Dendritic cell treated with granulocyte-macrophage colony-stimulating factor and Interleukin-4, amounts not matched to agents 40 ng/mL and 50 ng/mL, for 4 days (primary cell): ENCODE measurements around the gene UBTF.

Source experiments
- H3K27ac Mint-ChIP-seq: one replicate; pipeline ENCODE4 v1.8.0; 2022; ENCODE audit warnings: mild to moderate bottlenecking, mixed read lengths
- H3K27me3 Mint-ChIP-seq: one replicate; pipeline ENCODE4 v1.8.0; 2022; ENCODE audit warnings: mild to moderate bottlenecking, mixed read lengths
- H3K36me3 Mint-ChIP-seq: one replicate; pipeline ENCODE4 v1.8.0; 2022; ENCODE audit warnings: low read depth, mixed read lengths
- H3K4me1 Mint-ChIP-seq: one replicate; pipeline ENCODE4 v1.8.0; 2022; ENCODE audit warnings: low read depth, mixed read lengths
- H3K4me3 Mint-ChIP-seq: one replicate; pipeline ENCODE4 v1.8.0; 2022; ENCODE audit warnings: mild to moderate bottlenecking, moderate library complexity, mixed read lengths
- H3K9me3 Mint-ChIP-seq: one replicate; pipeline ENCODE4 v1.8.0; 2022; ENCODE audit warnings: mixed read lengths
- intact Hi-C: fragments of 100-400 bp; cut with micrococcal nuclease; formaldehyde crosslinking; loops from one replicate; pipeline ENCODE4 v1.15.0; 2022

Gene UBTF

DNA sequence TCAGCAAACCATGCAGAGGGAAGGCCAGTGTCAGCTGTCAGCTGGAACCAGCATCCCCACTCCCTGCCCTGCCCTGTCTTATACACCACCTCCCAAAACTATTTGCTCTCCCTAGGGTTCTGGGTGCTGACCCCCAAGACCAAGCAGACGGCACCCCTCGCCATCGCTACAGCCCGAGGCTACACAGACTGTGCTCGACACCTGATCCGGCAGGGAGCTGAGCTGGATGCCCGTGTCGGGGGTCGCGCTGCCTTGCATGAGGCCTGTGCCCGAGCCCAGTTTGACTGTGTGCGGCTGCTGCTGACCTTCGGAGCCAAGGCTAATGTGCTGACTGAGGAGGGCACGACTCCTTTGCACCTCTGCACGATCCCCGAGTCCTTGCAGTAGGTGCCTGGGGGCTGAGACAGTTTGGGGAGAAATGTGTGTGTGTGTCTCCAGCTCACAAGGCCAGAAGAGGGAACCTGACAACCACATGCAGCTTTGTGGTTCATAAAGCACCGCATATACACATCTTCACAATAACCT, 47.5 kb downstream of the UBTF start:
- intact Hi-C loops = no loop called here
- peaks cover 5% of the 10 kb centered on the region for H3K27me3 Mint-ChIP-seq
- no peaks in the 10 kb centered on the region for H3K9me3 Mint-ChIP-seq
- H3K4me3 Mint-ChIP-seq = no peak overlapping the region
- H3K4me1 Mint-ChIP-seq = peaks cover 8% of the 10 kb centered on the region
- H3K27ac Mint-ChIP-seq = no peak overlapping the region
- H3K36me3 Mint-ChIP-seq = peaks cover 24% of the 10 kb centered on the region

DNA sequence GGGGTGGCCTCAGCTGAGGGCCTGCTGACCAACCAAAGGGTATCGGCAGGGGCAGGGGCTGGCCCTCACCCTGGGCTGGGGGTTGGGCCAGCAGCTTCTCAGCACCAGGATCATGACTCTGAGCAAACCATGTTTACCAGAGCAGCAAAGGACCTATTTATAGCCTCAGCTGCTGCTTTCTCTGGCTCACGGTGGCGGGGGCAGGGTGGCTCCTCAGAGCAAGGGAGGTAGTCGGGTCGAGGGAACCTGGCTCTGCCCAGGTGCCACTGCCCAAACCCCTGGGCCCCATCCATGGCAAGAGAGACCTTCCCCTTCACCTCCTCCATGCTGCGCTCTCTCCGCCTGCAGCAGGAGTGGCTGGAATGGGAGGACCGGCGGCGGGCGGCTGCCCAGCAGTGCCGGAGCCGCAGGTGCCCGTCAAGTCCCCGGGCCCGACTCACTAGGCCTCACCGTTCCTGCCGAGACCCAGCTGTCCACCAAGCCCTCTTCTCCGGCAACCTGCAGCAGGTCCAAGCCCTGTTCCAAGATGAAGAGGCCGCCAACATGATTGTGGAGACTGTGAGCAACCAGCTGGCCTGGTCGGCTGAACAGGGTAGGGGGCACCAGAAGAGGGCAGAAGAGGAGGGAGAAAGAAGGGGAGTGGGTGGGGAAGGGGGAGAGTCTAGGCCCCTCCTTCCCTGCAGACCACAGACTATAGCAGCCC, 48.8 kb downstream of the UBTF start, which contains the start of gene ASB16:
Gene ASB16 (plus strand): TSS at position 206 of the 703 bp plus-strand sequence. CDS start 86 bp downstream, at position 292.
- no peak within 1 kb of the TSS for H3K4me3 Mint-ChIP-seq
- peaks cover 5% of the 10 kb centered on the region for H3K27me3 Mint-ChIP-seq
- peaks cover 11% of the 10 kb centered on the region for H3K36me3 Mint-ChIP-seq
- H3K27ac Mint-ChIP-seq = no peak within 1 kb of the TSS
- peaks cover 8% of the 10 kb centered on the region for H3K4me1 Mint-ChIP-seq
- H3K9me3 Mint-ChIP-seq = no peaks in the 10 kb centered on the region
- intact Hi-C loops = no loop called here

GRCh38 chr17:44170135-44170498, 49.4 kb downstream of the UBTF start:
- Mint-ChIP-seq H3K4me3 (no peak overlapping the region), H3K27me3 (peaks cover 5% of the 10 kb centered on the region), H3K4me1 (peaks cover 8% of the 10 kb centered on the region), H3K36me3 (peaks cover 7% of the 10 kb centered on the region), H3K9me3 (no peaks in the 10 kb centered on the region), H3K27ac (no peak overlapping the region)
- intact Hi-C loops = no loop called here

DNA sequence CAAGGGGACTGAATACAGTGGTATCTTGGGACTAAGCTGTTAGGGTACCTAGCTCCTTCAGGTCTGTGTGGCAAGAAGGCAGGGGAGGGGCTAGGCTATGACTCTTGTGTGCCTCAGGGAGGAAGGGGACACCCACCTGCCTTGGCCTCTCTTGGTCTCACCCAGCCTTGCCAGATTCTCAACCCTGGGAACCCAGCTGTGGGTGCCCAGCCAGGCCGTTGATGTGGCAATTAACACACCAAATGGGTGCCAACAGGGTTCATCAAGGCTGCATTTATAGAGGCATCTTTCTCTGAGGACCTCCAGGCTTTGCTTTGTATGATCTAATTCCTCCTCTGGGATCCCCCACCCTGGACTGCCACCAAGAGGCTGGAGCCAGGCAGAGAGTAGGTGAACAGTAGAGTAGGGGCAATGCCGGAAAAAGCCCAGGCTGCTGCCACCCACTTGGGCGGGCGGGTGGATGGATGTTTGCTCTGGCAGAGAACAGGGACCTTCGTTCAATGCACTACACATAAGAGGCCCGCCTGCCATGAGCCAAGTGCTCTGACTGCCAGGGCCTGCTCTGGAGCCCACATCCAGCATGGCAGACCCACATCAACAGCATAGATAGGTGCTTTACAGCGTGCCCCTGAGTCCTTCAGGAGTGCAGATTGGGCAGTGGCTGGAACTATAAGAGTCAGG, 52.2 kb downstream of the UBTF start:
- Mint-ChIP-seq H3K27me3 (peaks cover 5% of the 10 kb centered on the region), H3K27ac (peak overlapping the region; percentile 21), H3K9me3 (no peaks in the 10 kb centered on the region), H3K4me3 (no peak overlapping the region), H3K4me1 (peaks cover 8% of the 10 kb centered on the region), H3K36me3 (no peaks in the 10 kb centered on the region)
- intact Hi-C loops = loop anchor here (10.0 kb wide), 1 partner anchor 223 kb away; the partner anchor contains the start of gene PPY

- H3K27ac Mint-ChIP-seq = no peak overlapping the region
- intact Hi-C loops = loop anchor here (10.0 kb wide), 1 partner anchor 220 kb away; the partner anchor contains the start of gene PPY
Observed at GRCh38 chr17:44164476-44164875, 55.0 kb downstream of the UBTF start.

DNA sequence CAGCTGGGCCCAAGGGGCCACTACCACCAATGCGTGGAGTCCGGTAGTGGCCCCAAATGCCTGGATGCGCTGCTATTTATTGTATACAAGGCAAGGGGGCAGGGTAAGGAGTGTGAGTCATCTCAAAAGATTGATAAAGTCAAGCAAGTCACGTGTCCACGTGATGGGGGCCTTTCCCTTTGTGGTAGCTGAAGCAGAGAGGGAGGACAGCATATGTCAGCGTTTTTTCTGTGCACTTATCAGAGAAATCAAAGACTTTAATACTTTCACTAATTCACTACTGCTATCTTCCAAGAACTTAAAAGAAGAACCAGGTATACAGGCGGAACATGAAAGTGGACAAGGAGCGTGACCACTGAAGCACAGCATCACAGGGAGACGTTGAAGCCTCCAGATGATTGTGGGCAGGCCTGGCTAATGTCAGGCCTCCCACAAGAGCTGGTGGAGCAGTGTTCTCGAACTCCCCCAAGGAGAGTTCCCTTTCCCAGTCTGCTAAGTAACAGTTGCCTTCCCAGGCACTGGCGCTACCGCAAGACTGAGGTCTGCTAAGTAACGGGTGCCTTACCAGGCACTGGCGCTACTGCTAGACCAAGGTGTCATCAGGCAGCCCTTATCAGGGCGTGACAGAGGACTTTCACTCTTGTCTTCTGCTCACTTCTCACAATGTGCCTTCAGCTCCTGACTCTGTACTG, 59.8 kb downstream of the UBTF start:
- Mint-ChIP-seq H3K36me3 (no peaks in the 10 kb centered on the region), H3K27ac (peak overlapping the region; percentile 64), H3K4me3 (no peak overlapping the region), H3K9me3 (no peaks in the 10 kb centered on the region), H3K4me1 (peaks cover 4% of the 10 kb centered on the region), H3K27me3 (no peaks in the 10 kb centered on the region)
- intact Hi-C loops = loop anchor here (10.0 kb wide), 1 partner anchor 215 kb away; the partner anchor contains the start of gene PPY

More at GRCh38 chr17:44164476-44164875, 55.0 kb downstream of the UBTF start:
- Mint-ChIP-seq H3K4me1 (peaks cover 8% of the 10 kb centered on the region), H3K9me3 (no peaks in the 10 kb centered on the region), H3K4me3 (no peak overlapping the region), H3K27me3 (peaks cover 2% of the 10 kb centered on the region), H3K36me3 (no peaks in the 10 kb centered on the region)

- intact Hi-C loops = no loop called here
- Mint-ChIP-seq H3K4me1 (peaks cover 13% of the 10 kb centered on the region), H3K4me3 (no peak overlapping the region), H3K36me3 (no peaks in the 10 kb centered on the region), H3K27ac (no peak overlapping the region), H3K9me3 (no peaks in the 10 kb centered on the region), H3K27me3 (no peaks in the 10 kb centered on the region)
Observed at GRCh38 chr17:44155488-44155887, 64.0 kb downstream of the UBTF start.
